ENCODE measurements around the gene EZR. TPM values are rescaled to one million over a fixed set of nuclear protein-coding genes. Genes with fewer than 3 reads are reported as not detected.

Gene EZR
- 314 and 407 TPM in 2 replicates for total RNA-seq

GRCh38 chr6:158819213-158819976, at the start of gene EZR:
TSS of gene EZR (minus strand) at chr6:158819368. CDS start at chr6:158818093, 1,275 bp downstream.
- H3K36me3 ChIP-seq (ENCODE audit: control insufficient read depth, insufficient read depth, low read length): peaks cover 1% of the 10 kb centered on the region
- no peak for FAIRE-seq
- no peaks in the 10 kb centered on the region for H3K27me3 ChIP-seq (ENCODE audit: control insufficient read depth, insufficient read depth, low read length)
- peak within 1 kb of the TSS; percentile 77 for H3K4me3 ChIP-seq (ENCODE audit: low read depth, low read length)
- DNase-seq (ENCODE audit: low read depth): peak; percentile 65
- TF ChIP-seq CTCF (IDR thresholded peaks at IDR 0.05; ENCODE audit: insufficient read depth, low read length, severe bottlenecking): peak; percentile 20

- no peaks in the 10 kb centered on the region for H3K27me3 ChIP-seq (ENCODE audit: control insufficient read depth, insufficient read depth, low read length)
- FAIRE-seq (no peak), DNase-seq (ENCODE audit: low read depth) (no peak)
- no peak for TF ChIP-seq CTCF (IDR thresholded peaks at IDR 0.05; ENCODE audit: insufficient read depth, low read length, severe bottlenecking)
- H3K36me3 ChIP-seq (ENCODE audit: control insufficient read depth, insufficient read depth, low read length): no peaks in the 10 kb centered on the region
- H3K4me3 ChIP-seq (ENCODE audit: low read depth, low read length): no peak overlapping the region
Measured at GRCh38 chr6:158868122-158868480, 48.9 kb upstream of the EZR start.

GRCh38 chr6:158867381-158868121, 48.4 kb upstream of the EZR start:
- Histone ChIP-seq H3K27me3 (ENCODE audit: control insufficient read depth, insufficient read depth, low read length) (no peaks in the 10 kb centered on the region), H3K36me3 (ENCODE audit: control insufficient read depth, insufficient read depth, low read length) (no peaks in the 10 kb centered on the region), H3K4me3 (ENCODE audit: low read depth, low read length) (no peak overlapping the region)
- FAIRE-seq: peak; percentile 68
- TF ChIP-seq CTCF (IDR thresholded peaks at IDR 0.05; ENCODE audit: insufficient read depth, low read length, severe bottlenecking): no peak
- peak; percentile 70 for DNase-seq (ENCODE audit: low read depth)

- H3K36me3 ChIP-seq (ENCODE audit: control insufficient read depth, insufficient read depth, low read length): no peaks in the 10 kb centered on the region
- H3K27me3 ChIP-seq (ENCODE audit: control insufficient read depth, insufficient read depth, low read length): no peaks in the 10 kb centered on the region
- FAIRE-seq: no peak
- no peak for DNase-seq (ENCODE audit: low read depth)
- no peak overlapping the region for H3K4me3 ChIP-seq (ENCODE audit: low read depth, low read length)
- no peak for TF ChIP-seq CTCF (IDR thresholded peaks at IDR 0.05; ENCODE audit: insufficient read depth, low read length, severe bottlenecking)
Measured at GRCh38 chr6:158865769-158866168, 46.6 kb upstream of the EZR start.

GRCh38 chr6:158863646-158864045, 44.5 kb upstream of the EZR start:
- no peaks in the 10 kb centered on the region for H3K36me3 ChIP-seq (ENCODE audit: control insufficient read depth, insufficient read depth, low read length)
- no peak for TF ChIP-seq CTCF (IDR thresholded peaks at IDR 0.05; ENCODE audit: insufficient read depth, low read length, severe bottlenecking)
- H3K27me3 ChIP-seq (ENCODE audit: control insufficient read depth, insufficient read depth, low read length): no peaks in the 10 kb centered on the region
- FAIRE-seq: peak; percentile 18
- no peak for DNase-seq (ENCODE audit: low read depth)
- no peak overlapping the region for H3K4me3 ChIP-seq (ENCODE audit: low read depth, low read length)

Measured in bronchial epithelial cell (primary cell).